ENCODE measurements around the gene IL2RA.

IL2RA gene

GRCh38 chr10:6037422-6037821 is 24.7 kb downstream of the IL2RA start:
- no peak for DNase-seq

DNA sequence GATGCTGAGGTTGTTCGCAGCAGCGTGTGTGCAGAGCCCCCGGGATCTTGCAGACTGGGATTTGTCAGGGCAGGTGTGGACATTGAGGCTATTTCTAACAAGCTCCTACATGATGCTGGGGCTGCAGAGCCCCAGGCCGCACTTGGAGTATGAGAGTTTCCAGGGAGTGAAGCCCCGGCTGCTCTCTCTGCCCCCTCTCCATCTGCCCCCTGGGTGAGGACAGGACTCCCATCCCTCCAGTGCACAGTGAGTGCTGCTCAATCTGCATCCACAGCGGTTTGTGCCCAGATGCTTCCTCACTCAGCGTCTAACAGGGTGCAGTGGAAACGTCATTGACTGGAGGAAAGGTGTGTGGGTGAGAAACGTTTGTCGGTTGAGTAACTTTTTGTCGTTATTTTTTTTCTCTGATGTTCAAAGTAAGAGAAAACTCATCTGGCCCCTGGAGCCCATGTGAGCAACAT is 25.3 kb downstream of the IL2RA start:
- DNase-seq = no peak

DNA sequence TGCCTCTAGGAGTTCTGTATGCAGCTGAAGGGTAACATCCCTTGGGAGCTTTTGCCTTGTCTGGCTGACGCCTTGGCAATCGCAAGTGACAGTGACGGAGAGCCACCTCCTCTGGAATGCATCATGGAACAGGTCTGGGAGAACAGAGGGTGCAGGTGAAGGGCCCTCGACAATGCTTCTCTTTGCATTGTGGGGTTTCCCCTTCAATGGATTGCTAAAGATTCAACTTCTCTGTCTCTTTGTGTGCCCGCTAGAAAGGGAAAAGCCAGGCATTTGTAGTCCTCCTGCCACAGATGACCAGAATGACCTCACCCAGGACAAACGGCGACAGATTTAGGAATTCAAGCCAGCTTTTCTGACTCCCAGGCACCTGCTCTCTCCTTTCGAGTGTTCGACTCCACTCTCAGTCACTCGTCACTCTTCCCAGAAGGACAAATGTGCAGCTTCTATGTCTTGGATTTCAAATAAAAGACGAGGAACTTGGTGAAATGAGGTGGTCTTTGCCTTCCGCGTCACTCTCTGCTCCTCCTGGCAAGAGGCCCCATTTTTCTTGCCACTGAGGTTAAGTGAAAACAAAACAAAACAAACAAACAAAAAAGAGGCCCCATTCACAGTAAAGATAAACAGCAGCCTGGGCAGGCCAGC is 26.1 kb downstream of the IL2RA start:
- DNase-seq = no peak

GRCh38 chr10:6035101-6035834 is 26.9 kb downstream of the IL2RA start:
- DNase-seq = no peak

DNA sequence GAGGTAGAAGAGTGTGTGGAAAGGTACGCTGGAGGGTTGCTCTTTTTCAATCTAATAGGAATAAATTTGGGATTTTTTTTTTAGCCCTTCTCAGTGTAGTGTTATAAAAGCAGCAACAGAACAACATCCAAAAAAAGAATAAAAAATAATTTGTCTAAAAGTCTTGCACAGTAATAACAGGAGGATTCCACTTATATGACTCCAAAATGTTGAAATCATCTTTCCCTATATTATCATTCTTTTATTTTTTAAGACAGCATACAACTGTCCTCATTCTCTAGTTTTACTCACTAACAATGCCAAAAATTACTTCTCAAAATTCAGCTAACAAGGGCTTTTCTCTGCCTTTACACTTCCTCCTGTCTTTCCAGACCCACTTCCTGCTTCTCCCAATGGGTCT is 27.8 kb downstream of the IL2RA start:
- DNase-seq = no peak

GRCh38 chr10:6033954-6034353 is 28.2 kb downstream of the IL2RA start:
- no peak for DNase-seq

GRCh38 chr10:6030940-6031339 is 31.2 kb downstream of the IL2RA start:
- no peak for DNase-seq

GRCh38 chr10:6030217-6030616 is 31.9 kb downstream of the IL2RA start:
- no peak for DNase-seq

- DNase-seq = no peak
Observed at GRCh38 chr10:6027929-6028328, 34.2 kb downstream of the IL2RA start.

DNA sequence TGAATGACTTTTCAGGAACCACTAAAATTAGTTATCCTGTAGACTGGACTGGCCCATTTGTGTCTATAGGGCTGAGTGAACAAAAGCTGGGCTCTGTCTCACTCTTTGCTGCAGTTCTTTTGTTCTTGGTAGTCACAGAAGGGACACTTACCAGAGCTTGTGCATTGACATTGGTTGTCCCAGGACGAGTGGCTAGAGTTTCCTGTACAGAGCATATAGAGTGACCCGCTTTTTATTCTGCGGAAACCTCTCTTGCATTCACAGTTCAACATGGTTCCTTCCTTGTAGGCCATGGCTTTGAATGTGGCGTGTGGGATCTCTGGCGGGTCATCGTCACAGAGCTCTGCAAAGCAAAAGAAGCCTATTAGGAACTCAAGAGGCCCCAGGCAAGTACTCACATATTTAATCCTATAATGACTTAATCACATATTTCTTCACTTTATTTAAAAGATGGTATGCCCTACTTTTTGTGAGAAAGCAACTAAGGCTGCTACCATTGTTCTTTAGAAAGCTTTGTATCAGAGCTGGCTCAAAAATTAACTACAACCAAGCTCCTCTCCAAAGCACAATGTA is 36.4 kb downstream of the IL2RA start:
- DNase-seq = no peak

GRCh38 chr10:6024334-6024682 is 37.9 kb downstream of the IL2RA start:
- no peak for DNase-seq

DNA sequence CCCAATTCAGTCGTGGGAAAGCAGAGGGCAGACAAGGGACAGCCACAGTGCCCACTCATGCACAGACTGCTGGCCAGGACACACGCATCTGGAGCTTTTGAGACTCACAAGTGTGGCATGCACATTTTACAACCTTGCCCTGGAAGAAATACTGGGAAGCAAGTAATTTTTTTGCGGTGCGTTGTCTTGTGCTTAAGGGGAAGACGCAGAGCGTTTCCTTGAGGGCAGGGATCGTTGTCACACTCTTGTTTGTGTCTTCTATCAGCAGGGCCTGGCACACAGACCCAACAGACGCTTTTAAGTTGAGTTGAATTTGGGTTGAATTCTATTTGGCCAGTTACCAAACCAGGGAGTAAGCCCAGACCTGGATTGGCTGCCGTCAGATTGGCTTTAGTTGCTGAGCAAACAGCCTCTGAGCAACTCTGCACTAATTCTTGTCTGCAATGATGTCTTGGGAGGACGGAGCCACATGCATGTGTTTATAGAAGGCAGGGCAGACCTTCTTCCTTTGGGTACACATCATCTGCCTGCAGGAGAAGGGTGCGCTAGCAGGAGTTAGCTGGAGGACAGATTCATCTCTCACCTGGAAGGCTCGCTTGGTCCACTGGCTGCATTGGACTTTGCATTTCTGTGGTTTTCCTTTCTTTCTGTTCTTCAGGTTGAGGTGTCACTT is 38.4 kb downstream of the IL2RA start:
- no peak for DNase-seq

DNA sequence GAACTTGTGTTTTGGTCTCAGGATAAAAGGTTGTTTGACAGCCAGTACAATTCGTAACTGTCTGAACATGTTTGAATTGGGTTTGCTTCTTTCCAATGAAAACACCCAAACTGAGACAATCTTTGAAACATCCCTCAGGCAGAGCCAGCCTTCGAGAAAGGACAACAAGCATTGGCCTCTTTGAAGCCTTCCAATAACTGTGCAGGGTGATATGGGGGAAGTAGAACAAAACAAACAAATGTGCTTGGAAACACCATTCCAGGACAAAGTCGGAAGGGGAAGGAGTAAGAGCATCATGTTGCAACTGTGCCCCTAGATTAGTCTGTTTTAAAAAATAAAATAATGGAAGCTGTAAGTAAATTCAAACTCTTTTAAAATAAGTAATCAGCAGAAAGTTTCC is 39.5 kb downstream of the IL2RA start:
- no peak for DNase-seq

GRCh38 chr10:6020826-6021225 is 41.3 kb downstream of the IL2RA start:
- DNase-seq = no peak

- no peak for DNase-seq
Observed at GRCh38 chr10:6019796-6020195, 42.4 kb downstream of the IL2RA start.

DNA sequence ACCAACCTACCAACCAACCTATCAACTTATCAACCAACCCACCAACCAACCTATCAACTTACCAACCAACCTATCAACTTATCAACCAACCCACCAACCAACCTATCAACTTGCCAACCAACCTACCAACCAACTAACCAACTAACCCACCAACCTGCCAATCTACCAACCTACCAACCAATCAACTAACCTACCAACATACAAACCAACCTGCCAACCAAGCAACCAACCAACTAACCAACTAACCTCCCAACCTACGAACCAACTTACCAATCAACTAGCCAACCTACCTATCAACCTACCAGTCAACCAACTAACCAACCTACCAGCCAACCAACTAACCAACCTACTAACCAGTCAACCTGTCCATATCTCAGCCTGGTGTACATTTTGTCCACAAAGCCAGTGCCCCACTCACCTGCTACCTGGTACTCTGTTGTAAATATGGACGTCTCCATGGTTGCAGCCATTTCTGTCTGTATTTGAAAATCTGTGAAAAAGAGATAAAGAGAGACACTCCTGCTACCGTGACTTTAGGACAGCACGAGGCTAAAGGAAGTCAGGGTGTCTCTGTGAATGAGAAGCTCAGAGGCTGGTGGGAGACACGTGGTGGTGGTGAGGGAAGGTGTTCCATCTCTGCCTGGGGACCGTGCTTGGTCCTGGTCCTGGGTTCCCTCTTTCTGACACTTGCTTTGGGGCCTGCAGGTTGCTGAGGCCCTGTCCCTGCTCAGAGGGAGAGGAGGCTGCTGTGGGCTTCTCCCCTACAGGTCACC is 43.0 kb downstream of the IL2RA start:
- DNase-seq = no peak

DNA sequence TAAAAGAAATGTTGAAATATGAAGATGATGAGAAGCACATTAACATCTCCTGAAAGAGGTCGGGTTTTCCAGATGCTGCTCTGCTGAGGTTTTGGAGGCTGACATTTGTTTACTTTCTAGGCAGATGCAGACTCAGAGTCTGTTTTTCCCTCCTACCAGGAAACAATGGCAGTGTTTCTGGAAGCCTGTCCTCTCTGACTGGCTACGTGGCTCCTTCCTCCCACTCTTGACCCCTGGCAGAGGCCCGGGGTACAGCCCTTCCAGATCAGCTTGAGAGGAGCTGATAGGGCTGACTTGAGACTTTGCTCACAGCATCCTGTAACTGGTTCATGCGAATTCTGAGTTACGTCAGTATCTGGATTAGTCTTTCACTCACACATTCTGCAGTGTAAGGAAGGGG is 43.7 kb downstream of the IL2RA start:
- no peak for DNase-seq

GRCh38 chr10:6017781-6018354 is 44.3 kb downstream of the IL2RA start:
- DNase-seq = no peak

GRCh38 chr10:6014241-6014761 is 47.9 kb downstream of the IL2RA start:
- peak; percentile 45 for DNase-seq

DNA sequence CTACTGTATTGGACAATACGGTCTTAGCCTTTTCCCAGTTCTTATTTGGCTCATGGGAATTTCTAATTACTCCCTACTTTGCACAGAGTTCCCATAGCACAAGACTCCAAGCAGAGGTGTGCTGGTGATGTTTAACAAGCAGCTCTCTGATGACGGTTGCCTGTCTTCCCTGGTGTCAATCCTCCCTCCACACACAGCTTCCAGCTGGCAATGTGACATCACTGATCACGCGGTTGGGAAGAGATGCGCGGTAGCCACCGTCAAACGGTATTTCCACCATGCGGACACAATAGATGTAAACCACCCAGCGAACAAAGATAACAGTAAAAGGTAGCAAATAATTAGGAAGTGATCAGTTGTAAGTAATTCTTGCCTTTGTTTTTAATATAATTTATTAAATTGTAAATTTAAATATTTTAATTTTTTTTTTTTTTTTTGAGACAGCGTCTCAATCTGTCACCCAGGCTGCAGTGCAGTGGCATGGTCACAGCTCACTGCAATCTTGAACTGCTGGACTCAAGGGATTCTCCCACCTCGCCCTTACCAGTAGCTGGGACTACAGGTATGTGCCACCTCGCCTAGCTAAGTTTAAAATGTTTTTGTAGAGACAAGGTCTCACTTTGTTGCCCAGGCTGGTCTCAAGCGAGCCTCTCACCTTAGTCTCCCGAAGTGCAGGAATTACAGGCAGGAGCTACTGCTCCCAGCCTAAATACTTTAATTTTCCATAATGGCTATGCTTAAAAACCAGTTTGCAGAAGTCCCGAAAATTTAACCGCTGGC is 48.6 kb downstream of the IL2RA start:
- DNase-seq = no peak

- no peak for DNase-seq
Observed at GRCh38 chr10:6012121-6012905, 49.9 kb downstream of the IL2RA start.

Data from stimulated activated CD4-positive, alpha-beta T cell treated with anti-CD3 and anti-CD28 coated beads, Interleukin-1b, Interleukin-23, amount 100 ng/mL, for 48 hours (primary cell).